HG02852 (cell line): Measurements from ENCODE around the gene PMEL.
"Not testable (repeated sequence)": the region's sequence is repeated elsewhere in the genome, so short reads cannot be mapped to it uniquely, and the experiment has no call there.

ENCODE experiments used
- ATAC-seq: cut with Tn5 transposase; IDR thresholded peaks from one replicate; pipeline ENCODE4 v1.9.1; 2021; ENCODE audit warnings: mild to moderate bottlenecking, moderate library complexity; ENCODE audit not compliant: unreplicated experiment

The PMEL gene

DNA sequence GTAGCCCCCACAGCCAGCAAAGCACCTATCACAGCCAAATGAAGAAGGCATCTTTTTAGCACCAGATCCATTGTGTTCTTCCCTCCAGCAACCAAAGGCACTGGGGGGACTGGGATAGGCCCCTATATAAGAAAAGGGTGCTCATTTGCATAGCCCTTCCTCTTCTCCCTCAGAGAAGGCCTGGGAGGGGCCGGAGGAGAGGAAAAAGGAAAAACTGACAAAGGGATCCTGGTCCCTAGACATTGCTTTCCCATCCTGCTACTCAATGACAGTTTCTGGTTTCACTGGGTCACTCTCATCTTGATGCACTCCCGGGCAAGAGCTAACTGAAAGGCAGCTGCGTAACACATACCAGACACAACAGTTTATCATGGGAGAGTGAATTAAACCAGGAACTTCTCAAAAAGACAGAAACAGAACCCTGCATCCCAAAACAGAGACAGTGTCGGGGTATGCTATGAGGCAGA lies at the start of gene PMEL:
TSS of gene PMEL (minus strand) at position 102 of the 467 bp plus-strand sequence. CDS start at position 71, 31 bp downstream.
- no peak for ATAC-seq

DNA sequence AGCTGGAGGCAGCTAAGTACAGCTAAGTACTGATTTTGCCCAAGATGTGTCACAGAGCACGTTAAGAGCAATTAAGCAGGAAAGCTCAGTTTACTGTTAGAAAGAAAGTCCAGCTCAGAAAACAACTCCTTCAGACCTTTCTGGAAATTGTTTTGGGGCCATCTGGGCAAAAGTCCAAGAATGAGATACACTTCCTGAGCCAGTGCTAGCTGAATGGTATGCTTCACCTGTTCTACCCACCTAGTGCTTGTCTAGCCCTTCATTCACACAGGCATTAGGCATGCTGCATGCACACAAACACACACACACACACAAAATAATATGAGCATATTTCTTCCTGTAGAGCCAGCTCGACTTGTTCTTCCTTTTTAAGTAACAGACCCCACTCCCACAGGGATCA lies 48.4 kb upstream of the PMEL start:
- no peak for ATAC-seq

DNA sequence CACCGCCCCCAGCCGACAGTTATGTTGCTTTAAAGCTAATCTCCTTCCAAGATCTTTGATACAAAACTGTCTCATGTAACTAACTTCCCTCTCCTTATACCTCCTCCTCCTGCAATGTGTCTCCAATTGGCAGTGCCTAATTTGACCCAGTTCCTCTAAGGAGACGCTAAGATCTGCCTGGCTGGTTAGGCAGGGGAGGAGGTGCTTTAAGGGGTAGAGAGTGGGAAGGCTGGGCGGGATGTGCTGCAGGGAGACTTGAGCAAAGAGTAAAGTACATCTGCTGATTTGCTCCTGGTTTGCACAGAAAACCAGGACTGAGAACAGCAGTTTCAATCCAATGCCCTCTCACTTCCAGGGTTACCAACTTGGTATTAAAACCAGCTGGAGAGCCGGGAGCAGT lies 47.6 kb upstream of the PMEL start:
- no peak for ATAC-seq

DNA sequence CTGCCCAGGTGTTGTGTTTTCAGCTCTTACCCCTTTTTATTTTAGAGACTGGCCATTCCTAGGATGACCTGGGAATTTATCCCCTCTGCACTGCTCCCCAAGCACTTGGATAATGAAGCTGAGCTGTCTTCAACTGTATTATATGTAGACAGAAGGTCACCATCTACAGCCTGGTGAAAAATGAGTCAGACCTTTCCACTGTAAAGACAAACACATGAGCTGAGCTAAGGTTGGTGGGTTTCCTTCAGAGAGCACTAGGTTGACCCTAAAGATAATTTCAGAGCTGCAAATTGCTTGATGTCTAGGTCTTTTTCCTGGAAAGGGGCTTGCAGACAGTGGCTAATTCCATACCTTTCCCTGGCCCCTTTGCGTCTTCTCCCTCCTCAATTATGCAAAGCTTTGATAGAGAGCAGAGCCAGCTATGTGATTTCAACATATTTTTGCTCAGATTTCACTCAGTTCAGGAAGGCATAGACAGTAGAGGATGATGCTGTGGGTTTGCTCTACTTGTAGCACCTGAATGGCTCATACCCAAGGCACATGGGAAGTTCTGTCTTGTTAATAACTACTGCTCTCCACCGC lies 45.8 kb upstream of the PMEL start:
- no peak for ATAC-seq

DNA sequence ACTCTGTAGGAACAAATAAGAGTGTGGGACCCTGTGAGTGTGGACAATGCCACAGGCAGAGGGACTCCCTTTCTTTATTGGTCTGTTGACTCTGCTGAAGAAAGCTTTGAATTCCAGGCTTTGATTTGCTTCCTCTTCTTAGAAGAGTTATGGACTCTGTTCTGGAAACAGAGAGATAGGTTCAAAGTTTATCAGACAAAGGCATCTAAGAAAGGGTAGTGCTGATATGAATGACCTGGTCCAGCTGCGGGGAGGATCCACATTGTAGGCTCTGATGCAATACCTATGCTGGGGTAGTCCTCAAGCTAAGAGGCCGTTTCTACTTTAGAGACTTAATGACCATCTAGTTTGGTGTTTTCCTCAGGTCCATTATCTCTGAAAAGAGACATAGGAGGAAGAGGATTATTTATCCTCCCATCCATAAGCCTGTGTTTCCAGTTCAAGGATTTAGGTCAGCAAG lies 44.3 kb upstream of the PMEL start:
- ATAC-seq = no peak

DNA sequence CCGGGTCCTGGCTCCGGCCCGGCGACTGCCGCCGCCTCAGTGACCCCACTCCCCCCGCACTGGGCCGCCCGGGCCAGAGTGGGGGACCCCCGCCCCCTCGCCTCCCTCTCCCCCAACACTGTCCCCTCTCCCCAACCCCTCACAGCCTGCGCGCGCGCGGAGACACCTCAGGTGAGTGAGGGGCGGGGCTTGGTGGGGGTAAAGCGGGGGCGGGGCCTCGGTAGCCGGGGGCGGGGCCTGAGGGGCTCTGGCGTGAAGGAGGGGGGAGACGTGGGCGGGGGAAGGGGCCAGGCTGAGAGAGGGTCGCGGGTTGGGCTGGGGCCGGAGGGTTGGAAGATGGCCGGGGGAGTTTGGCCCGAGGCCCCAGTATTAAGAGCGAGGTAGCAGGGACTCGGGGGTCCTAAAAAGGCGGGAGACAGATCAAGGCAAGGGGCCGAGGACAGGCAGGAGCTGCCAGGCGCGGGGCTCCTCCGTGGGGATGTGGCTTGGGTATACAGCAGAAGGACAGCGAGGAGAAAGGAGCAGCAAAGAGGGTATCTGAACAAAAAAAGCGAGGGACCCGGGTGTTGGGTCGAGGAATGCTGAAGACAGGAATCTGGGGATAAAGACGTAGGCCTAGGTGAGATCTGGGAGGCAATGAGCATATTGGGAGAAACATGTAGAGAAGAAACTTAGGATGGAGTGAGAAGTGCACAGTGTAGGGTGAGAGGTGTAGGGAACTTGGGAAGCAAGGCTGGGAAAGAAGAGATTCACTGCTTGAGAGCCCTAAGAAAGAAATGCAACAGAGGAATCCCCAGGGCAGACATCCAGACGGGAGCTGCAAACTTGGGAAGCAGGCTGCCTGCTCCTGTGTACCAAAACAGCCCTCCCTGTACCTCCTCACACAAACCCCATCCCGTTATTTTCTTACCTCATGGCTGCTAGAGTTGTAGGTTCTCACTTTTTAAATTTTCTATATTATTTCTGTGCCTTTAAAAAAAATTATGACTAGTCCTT lies 42.0 kb upstream of the PMEL start:
- ATAC-seq = peak; percentile 49

DNA sequence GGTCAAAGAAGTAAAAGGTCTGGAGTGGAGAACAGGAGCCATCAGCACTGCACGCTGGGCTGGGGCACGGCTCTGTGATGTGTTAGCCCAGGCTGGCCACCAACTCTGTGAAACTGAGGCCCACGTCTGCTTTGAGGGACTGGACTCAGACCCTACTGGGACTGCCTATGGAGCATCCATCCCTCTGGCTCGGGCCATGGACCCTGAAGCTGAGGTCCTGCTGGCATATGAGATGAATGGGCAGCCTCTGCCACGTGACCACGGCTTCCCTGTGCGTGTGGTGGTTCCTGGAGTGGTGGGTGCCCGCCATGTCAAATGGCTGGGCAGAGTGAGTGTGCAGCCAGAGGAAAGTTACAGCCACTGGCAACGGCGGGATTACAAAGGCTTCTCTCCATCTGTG lies 38.4 kb upstream of the PMEL start:
- no peak for ATAC-seq

DNA sequence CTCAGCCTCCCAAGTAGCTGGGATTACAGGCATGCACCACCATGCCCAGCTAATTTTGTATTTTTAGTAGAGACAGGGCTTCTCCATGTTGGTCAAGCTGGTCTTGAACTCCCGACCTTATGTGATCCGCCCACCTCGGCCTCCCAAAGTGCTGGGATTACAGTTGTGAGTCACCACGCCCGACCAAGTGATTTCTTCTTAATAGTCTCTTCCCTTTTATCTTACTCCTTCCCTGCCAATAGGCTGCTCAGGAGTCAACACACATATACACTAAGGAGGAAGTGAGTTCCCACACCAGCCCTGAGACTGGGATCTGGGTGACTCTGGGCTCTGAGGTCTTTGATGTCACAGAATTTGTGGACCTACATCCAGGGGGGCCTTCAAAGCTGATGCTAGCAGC lies 37.5 kb upstream of the PMEL start:
- ATAC-seq = not testable (repeated sequence)

DNA sequence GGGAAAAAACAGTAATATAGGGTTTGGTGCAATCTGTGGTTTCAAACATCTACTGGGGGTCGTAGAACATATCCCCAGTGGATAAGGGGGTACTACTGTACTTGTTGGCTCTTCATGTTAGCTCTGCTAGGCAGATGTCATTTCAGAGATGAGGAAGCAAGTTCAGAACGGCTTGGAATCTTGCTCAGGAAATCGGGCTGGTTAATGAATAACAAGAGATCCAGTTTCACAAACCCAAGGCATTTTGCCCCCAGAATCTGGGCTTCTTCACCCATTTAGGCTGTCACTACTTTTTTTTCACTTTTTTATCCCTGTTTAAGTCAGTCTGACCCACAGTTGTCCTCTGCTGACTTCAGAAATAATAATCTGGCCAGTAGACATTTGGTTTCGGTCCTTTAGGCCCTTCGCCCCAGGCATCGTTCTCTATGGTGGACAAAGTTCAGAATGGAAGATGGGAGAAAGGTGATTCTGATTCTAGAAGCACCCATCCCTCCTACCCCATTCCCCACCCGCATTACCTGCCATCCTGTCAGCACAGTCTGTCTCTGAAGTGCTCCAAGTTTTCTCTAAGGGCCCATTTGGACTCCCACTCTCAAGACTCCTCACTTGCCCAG lies 35.8 kb upstream of the PMEL start:
- no peak for ATAC-seq

DNA sequence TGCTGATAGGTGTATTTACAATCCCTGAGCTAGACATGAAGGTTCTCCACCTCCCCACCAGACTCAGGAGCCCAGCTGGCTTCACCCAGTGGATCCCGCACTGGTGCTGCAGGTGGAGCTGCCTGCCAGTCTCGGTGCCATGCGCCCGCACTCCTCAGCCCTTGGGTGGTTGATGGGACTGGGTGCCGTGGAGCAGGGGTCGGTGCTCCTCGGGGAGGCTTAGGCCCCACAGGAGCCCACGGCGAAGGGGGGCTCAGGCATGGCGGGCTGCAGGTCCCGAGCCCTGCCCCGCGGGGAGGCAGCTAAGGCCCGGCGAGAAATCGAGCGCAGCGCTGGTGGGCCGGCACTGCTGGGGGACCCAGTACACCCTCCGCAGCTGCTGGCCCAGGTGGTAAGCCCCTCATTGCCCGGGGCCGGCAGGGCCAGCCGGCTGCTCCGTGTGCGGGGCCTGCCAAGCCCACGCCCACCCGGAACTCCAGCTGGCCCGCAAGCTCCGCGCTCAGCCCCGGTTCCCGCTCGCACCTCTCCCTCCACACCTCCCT lies 34.2 kb upstream of the PMEL start:
- not testable (repeated sequence) for ATAC-seq

DNA sequence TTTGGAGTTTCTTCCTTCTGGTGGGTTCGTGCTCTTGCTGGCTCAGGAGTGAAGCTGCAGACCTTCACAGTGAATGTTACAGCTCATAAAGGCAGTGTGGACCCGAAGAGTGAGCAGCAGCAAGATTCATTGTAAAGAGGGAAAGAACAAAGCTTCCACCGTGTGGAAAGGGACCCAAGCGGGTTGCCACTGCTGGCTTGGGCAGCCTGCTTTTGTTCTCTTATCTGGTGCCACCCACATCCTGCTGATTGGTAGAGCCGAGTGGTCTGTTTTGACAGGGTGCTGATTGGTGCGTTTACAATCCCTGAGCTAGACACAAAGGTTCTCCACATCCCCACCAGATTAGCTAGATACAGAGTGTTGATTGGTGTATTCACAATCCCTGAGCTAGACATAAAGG lies 33.7 kb upstream of the PMEL start:
- ATAC-seq = not testable (repeated sequence)

DNA sequence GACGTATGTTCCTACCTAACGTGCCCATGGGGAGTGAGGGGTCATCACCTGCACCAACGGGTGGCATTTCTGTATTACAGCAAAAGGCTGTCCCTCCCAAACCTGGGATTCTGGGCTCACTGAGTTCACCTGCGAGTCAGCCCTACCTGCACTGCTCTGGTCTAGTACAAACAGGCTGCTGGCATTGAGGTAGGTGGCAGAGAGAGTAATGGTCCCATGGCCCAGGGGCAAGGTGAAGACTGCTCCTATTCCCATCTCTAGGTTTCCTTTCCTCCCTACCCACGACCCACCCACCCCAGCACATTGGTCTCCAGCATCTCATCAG lies 31.7 kb upstream of the PMEL start:
- ATAC-seq = no peak

DNA sequence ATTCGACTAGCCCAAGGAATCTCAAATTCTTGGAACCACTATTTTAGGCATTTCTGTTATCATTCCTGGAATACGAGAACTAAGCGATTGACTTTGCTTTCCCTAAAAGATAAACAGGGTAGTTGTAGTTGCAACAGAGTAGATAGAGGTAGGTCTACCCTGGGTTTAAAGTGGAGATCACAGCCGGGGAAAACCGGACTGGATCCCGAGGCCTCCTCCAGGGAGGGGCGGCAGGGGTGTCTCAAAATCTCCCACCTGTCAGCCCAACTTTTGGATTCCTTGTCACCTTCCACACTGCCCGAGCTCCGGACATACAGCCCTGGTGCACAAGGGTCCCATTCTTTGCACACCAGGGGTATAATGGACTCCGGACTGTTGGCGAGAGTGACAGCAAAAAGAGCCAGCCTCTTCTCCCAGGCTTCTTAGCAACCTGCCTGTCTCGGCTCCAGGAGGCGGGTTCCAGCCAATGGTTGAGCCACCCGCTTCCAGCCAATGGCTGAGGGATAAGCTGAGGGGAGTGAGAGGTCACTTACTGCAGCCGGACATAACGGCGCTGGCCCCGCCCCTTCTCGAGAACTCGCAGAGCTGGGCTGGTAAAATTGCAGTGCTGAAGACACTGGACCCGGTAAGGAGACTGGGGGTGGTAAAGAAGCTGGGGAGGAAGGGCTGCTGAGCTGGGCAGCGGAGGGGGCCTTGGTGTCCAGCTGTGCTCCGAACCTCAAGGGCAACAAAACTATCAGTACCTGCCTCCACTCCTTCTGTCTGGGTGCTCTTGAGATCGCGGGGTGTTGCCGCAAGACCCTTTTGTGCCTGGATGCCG lies 31.1 kb upstream of the PMEL start, which contains the start of gene SUOX:
TSS of gene SUOX (plus strand) at position 562 of the 820 bp plus-strand sequence. CDS start 4,946 bp downstream, outside the sequence.
- ATAC-seq = peak; percentile 100

DNA sequence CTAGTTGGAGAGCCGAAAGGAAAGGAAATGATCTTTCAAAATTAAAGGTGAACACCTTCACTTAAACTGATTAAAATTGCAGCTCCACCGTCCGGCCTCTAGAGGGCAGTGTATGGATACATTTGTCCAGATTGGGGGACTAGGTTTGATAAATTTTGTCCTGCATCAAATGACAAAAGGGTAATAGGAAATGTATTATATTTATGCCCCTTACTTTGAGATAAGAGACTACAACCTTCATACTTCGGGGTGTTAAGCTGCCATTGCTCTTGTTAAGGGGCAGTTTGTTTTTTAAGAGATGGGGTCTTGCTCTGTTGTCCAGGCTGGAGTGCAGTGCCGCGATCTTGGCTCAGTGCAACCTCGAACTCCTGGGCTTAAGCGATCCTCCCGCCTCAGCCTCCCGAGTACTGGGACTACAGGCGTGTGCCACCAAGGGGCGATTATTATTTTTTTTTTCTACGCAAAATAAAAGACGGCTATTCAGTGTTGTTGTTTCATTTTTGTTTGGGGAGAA lies 30.4 kb upstream of the PMEL start:
- ATAC-seq = no peak

DNA sequence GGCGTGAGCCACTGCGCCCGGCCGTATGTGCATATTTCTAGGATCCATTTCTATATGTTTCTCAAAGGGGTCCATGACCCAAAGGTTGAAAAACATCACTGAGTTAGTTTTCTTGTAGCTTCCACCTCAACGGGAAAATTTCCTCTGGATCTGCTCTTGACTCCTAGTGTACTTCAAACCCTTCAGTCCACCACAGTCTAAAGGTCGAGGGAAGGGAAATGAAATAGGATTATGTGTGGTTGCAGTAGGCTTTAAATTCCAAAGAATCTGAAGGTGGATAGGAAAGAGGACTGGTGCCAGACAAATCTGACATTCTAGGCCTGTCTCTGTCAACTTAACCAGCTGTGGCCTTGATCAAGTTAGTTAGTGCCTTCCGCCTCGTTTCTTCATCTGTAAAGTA lies 29.5 kb upstream of the PMEL start:
- no peak for ATAC-seq

DNA sequence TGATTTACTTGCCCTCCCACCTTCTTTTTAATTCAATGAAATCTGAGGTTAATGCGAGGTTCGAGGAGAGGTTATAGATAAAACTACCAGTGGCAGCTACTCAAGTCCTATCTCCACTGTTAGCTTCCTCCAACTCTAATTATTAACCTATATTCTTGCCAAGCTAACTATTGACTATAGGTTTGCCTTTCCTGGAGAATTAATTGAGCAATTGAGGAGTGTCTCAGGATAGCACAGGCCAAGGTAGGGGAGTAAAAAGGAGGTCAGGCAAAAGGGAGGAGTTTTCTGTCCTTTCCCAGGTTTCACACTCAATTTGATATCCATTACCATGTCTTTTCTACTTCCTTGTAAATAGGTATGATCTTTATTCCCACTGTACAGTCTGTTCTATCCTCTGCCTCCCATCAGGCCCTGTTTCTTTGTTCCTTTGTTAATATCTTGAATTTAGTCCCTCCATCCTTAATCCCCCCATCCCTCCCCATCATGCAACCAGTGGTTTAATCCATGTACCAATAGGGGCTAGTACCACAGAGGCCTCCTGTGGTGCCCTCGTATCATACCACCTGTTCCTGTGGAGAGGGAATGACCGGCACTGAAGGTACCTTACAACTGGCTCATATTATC lies 27.5 kb upstream of the PMEL start:
- ATAC-seq = no peak

DNA sequence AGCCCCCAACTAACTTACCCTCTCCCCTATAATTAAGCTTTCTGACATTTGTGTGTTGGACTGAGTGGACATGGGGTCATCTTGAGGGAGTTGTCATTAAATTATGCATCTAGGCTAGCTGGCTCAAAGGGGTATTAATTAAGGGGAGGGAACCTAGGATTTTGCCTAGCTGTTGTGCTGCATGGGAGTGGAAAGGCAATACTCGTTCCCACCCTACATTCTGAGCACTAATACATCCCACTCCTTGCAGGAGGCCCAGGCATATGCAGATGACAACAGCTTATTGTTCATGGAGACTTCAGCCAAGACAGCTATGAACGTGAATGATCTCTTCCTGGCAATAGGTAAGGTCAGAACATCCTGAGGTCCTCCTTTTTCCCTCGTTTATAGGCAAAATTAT lies 25.3 kb upstream of the PMEL start:
- ATAC-seq = no peak

DNA sequence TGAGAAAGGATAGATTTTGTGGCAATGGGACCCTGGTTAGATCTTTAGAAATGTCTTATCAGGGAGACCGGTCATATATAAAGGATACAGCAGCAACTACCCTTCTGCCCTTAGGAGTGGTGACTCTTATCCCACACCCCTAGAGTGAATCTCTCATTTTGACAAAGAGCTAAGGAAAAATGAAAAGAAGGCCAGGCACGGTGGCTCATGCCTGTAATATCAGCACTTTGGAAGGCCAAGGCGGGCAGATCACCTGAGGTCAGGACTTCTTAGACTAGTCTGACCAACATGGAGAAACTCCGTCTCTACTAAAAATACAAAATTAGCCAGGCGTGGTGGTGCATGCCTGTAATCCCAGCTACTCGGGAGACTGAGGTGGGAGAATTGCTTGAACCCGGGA lies 20.1 kb upstream of the PMEL start:
- not testable (repeated sequence) for ATAC-seq

DNA sequence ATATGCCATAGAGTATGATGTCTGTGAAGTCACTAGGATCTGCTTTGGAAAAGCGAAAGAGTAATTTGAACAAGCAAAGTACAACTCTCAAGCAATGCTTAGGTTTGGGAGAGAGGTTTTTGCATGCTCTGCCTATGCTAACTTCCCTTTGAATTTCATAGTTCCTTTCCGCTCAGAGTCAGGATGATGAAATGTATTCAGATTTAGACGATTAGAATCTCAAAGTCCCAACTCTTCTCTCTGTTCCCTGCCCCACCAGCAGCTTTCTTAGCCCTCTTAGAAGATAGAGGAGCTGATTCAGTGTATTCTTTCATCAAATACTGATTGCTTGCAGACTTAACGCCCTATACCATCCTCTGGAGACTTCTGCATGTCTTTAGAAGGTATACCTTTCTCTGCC lies 19.5 kb upstream of the PMEL start:
- ATAC-seq = no peak

DNA sequence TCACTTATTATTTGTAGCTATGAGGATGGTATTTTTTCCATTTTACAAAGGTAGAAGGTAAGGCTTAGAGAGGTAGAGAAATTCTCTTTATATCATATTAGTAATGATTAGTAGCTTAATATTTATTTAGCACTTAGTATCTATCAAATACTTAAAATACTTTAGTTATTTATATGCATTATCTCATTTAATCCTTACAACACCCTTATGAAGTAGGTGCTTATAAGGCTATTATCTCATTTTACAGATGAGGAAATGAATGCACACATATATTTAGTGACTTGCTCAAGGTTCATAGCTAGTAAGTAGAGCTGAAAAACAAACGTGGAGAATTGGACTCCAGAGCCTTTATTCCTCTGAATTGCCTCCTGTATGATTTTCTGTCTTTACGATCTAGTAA lies 19.0 kb upstream of the PMEL start:
- no peak for ATAC-seq
